B cell (primary cell): ENCODE measurements around the gene MTMR4. TPM values are rescaled to one million over a fixed set of nuclear protein-coding genes. Genes with fewer than 3 reads are reported as not detected.

Source experiments
- ATAC-seq: fragments of 200-7000 bp; cut with Tn5 transposase; one replicate; pipeline ENCODE4 v1.10.0; 2021; ENCODE audit warnings: low read depth, mild to moderate bottlenecking, moderate number of reproducible peaks, moderate library complexity
- CTCF ChIA-PET: fragments of 350-600 bp; sonication (Branson Sonifier 250); formaldehyde crosslinking; loops from one replicate; lab custom pipeline; 2021; ENCODE audit warnings: antibody characterized with exemption, inconsistent platforms; lab: Charles Lee
- POLR2A ChIA-PET: fragments of 350-600 bp; sonication (Branson Sonifier 250); formaldehyde crosslinking; loops from one replicate; lab custom pipeline; 2021; ENCODE audit warnings: antibody characterized with exemption; lab: Charles Lee
- DNase-seq: peaks from one replicate; pipeline ENCODE4 v3.0.0; 2013
- H2AFZ ChIP-seq: 2 replicates; pipeline ENCODE4 v1.6.1; 2012; ENCODE audit warnings: mild to moderate bottlenecking, low read depth, low read length; ENCODE audit not compliant: insufficient read depth, poor library complexity, severe bottlenecking
- H3K27ac ChIP-seq, 2 donors: 1 replicate in 1 of 2; 2 replicates in 1 of 2; pipeline ENCODE4 v1.5.1; 2012 to 2013; ENCODE audit warnings: low read length in 2 of 2, mild to moderate bottlenecking in 2 of 2, moderate library complexity in 1 of 2
- H3K27me3 ChIP-seq, 4 experiments: fragments of 200-600 bp in 1 of 4; sonication (generic) in 1 of 4; replicated peaks in 1 of 4; 1 replicate in 2 of 4; 2 replicates in 2 of 4; pipeline versions ENCODE4 v1.6.1 to v1.7.0; 2013 to 2016; ENCODE audit warnings: low read length in 3 of 4, mild to moderate bottlenecking in 2 of 4, mixed read lengths in 1 of 4, moderate library complexity in 1 of 4; ENCODE audit not compliant: insufficient read depth in 4 of 4, control insufficient read depth in 3 of 4; ENCODE audit errors: control extremely low read depth in 1 of 4
- H3K36me3 ChIP-seq, 2 experiments: replicated peaks in 1 of 2; 1 replicate in 1 of 2; 2 replicates in 1 of 2; pipeline versions ENCODE4 v1.6.1 to v1.7.1; 2013; ENCODE audit warnings: low read length in 1 of 2; ENCODE audit not compliant: insufficient read depth in 2 of 2, control insufficient read depth in 1 of 2; ENCODE audit errors: control extremely low read depth in 1 of 2, extremely low read depth in 1 of 2
- H3K4me1 ChIP-seq, 2 donors: fragments of 200-600 bp in 1 of 2; sonication (generic) in 1 of 2; 1 replicate in 1 of 2; 2 replicates in 1 of 2; pipeline versions ENCODE4 v1.5.1 to v1.6.1; 2013 to 2017; ENCODE audit warnings: low read length in 2 of 2; ENCODE audit not compliant: control insufficient read depth in 2 of 2, insufficient read depth in 2 of 2
- H3K4me2 ChIP-seq: replicated peaks from 2 replicates; pipeline ENCODE3; 2012; ENCODE audit warnings: mild to moderate bottlenecking, low read depth, low read length; ENCODE audit not compliant: poor library complexity, severe bottlenecking
- H3K4me3 ChIP-seq, 5 experiments: fragments of 200-600 bp in 1 of 5; sonication (generic) in 1 of 5; 1 replicate in 3 of 5; 2 replicates in 2 of 5; pipeline versions ENCODE4 v1.5.1 to v1.7.0; 2011 to 2016; ENCODE audit warnings: low read length in 4 of 5, mild to moderate bottlenecking in 4 of 5, low read depth in 2 of 5, control low read depth in 1 of 5, moderate library complexity in 1 of 5; ENCODE audit not compliant: insufficient read depth in 1 of 5; ENCODE audit errors: control extremely low read depth in 1 of 5, extremely low read depth in 1 of 5
- H3K79me2 ChIP-seq: fragments of 200-600 bp; sonication (generic); one replicate; pipeline ENCODE4 v1.6.0; 2016; ENCODE audit warnings: low read length; ENCODE audit not compliant: control insufficient read depth, insufficient read depth
- H3K9ac ChIP-seq: fragments of 200-600 bp; sonication (generic); 2 replicates; pipeline ENCODE4 v1.6.1; 2017; ENCODE audit warnings: mild to moderate bottlenecking, low read length, moderate library complexity
- H3K9me3 ChIP-seq, 3 donors: one replicate each; pipeline versions ENCODE4 v1.6.1 to v1.7.1; 2013; ENCODE audit warnings: low read length in 2 of 3; ENCODE audit not compliant: control insufficient read depth in 2 of 3, insufficient read depth in 1 of 3; ENCODE audit errors: control extremely low read depth in 1 of 3
- H4K20me1 ChIP-seq: 2 replicates; pipeline ENCODE4 v1.6.0; 2012; ENCODE audit warnings: mild to moderate bottlenecking, low read length; ENCODE audit not compliant: insufficient read depth, control insufficient read depth, poor library complexity, severe bottlenecking
- H3K27ac Mint-ChIP-seq: one replicate; pipeline ENCODE4 v1.8.0; 2021; ENCODE audit warnings: mixed read lengths
- H3K27me3 Mint-ChIP-seq: one replicate; pipeline ENCODE4 v1.8.0; 2021; ENCODE audit warnings: mixed read lengths
- H3K4me1 Mint-ChIP-seq: one replicate; pipeline ENCODE4 v1.8.0; 2021; ENCODE audit warnings: mixed read lengths
- H3K4me3 Mint-ChIP-seq: one replicate; pipeline ENCODE4 v1.8.0; 2021; ENCODE audit warnings: mixed read lengths
- H3K9me3 Mint-ChIP-seq: one replicate; pipeline ENCODE4 v1.8.0; 2022; ENCODE audit warnings: mixed read lengths; ENCODE audit not compliant: insufficient read depth
- EZH2 ChIP-seq: IDR thresholded peaks from 2 replicates; pipeline ENCODE4 v1.6.1; 2012; ENCODE audit warnings: borderline replicate concordance, low read depth, mild to moderate bottlenecking, moderate library complexity, low read length; ENCODE audit not compliant: insufficient read depth, poor library complexity, severe bottlenecking
- WGBS: methylation state at CpG from one replicate; pipeline ENCODE4 v1.1.5; 2013; ENCODE audit warnings: missing lambda C conversion rate; ENCODE audit not compliant: insufficient coverage; 5-methylcytosine and 5-hydroxymethylcytosine counted together
- intact Hi-C: fragments of 100-400 bp; cut with micrococcal nuclease; formaldehyde crosslinking; loops from one replicate; pipeline ENCODE4 v1.10.0; 2022
- polyA plus RNA-seq: library from polyadenylated mRNA; depleted of rRNA; stranded (reverse); fragments of >200 nt; gene quantifications from 2 replicates; pipeline ENCODE4 v1.2.3, GENCODE V29; 2012
- total RNA-seq, 2 donors: library from RNA; stranded (reverse); fragments of 120-200 nt in 1 of 2; gene quantifications; 1 replicate in 1 of 2; 2 replicates in 1 of 2; pipeline versions ENCODE4 v1.2.3 to v1.2.4, GENCODE V29; 2013 to 2022
- TF ChIP-seq, protein P1 (sequence below): fragments of 200-600 bp; IDR thresholded peaks from one replicate; pipeline ENCODE4 v1.8.0; 2022; ENCODE audit warnings: antibody characterized with exemption, mild to moderate bottlenecking

The MTMR4 gene
- total and polyA plus RNA-seq, 2 donors (not counting 1 experiment from before 2014, with no cell fraction given), result 35.2 to 84.7 TPM

DNA sequence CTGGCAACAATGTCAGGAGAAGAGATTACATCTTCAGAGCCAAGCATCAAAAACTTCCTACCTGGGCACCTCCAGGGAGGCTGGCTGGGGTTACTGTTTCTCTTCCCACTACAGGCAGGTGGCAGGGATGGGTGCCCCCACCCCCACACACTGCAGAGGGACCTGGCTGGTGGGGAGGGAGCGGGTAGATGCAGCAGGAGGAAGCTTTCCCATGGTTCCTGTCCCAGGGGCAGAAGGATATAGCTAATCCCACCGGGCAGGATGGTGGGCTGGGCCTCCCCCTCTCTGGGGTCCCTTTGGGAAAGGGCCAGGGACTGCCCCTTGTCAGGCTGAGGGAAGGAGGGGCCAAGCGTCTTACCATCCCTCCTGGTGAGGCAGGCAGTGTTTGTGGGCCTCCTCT lies 16.7 kb upstream of the MTMR4 start:
- Mint-ChIP-seq H3K4me3 (peak overlapping the region; percentile 63), H3K27ac (no peak overlapping the region), H3K9me3 (no peaks in the 10 kb centered on the region), H3K4me1 (peaks cover 6% of the 10 kb centered on the region), H3K27me3 (peaks cover 40% of the 10 kb centered on the region)
- 83% methylated on average over 2 of the region's 3 CpGs for WGBS
- ATAC-seq, result no peak
- no peaks in the 10 kb centered on the region for H3K36me3 ChIP-seq
- peaks cover 12 to 13% of the 10 kb centered on the region in 2 donors for H3K4me1 ChIP-seq
- ChIA-PET POLR2A (no interaction called here), CTCF (interaction anchor here (1.1 to 2.7 kb wide), 3 partner anchors 10 to 474 kb away, joined by 3 to 11 read pairs (median 3); no protein-coding TSS in a partner anchor)
- TF ChIP-seq EZH2, result no peak
- TF ChIP-seq, protein P1, sequence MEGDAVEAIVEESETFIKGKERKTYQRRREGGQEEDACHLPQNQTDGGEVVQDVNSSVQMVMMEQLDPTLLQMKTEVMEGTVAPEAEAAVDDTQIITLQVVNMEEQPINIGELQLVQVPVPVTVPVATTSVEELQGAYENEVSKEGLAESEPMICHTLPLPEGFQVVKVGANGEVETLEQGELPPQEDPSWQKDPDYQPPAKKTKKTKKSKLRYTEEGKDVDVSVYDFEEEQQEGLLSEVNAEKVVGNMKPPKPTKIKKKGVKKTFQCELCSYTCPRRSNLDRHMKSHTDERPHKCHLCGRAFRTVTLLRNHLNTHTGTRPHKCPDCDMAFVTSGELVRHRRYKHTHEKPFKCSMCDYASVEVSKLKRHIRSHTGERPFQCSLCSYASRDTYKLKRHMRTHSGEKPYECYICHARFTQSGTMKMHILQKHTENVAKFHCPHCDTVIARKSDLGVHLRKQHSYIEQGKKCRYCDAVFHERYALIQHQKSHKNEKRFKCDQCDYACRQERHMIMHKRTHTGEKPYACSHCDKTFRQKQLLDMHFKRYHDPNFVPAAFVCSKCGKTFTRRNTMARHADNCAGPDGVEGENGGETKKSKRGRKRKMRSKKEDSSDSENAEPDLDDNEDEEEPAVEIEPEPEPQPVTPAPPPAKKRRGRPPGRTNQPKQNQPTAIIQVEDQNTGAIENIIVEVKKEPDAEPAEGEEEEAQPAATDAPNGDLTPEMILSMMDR, result no peak
- H3K9me3 ChIP-seq, result no peaks in the 10 kb centered on the region
- peak overlapping the region; percentile 67 for H3K9ac ChIP-seq
- peak overlapping the region in 4 of 5 experiments; percentile 22 to 63 (median 51) for H3K4me3 ChIP-seq
- peak overlapping the region; percentile 81 for H2AFZ ChIP-seq
- H3K79me2 ChIP-seq, result no peaks in the 10 kb centered on the region
- no peak overlapping the region for H3K27ac ChIP-seq
- no peaks in the 10 kb centered on the region for H4K20me1 ChIP-seq
- intact Hi-C loops, result loop anchor here (5.0 kb wide), 2 partner anchors 161 to 471 kb away; partner anchors contain the start of genes RAD51C and TEX14
- DNase-seq, result no peak
- peak overlapping the region; percentile 93 for H3K4me2 ChIP-seq
- H3K27me3 ChIP-seq, result peaks cover 0 to 45% (median 15%) of the 10 kb centered on the region in 4 experiments

DNA sequence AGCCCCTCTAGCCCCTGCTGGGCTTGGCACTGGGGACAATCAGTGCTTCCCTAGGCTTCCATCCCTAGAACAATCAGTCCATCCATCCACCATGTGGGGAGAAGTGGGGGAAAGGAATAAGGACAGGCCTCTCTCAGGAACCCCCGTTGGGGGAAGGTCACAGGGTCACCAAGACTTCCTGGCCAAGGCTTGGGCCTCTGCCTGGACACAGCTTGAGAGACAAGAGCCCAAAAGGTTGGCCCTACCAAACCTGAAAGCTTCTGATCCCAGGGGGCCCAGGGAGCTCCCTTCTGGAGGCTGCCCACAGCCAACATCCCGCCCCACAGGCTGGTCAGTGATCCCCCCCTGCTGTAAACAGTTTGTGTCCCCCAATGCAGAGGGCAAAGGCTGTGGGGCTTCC lies 16.2 kb upstream of the MTMR4 start:
- H3K9me3 Mint-ChIP-seq, result no peaks in the 10 kb centered on the region
- no peaks in the 10 kb centered on the region for H3K9me3 ChIP-seq
- H3K4me3 ChIP-seq, result no peak overlapping the region
- no peaks in the 10 kb centered on the region for H3K36me3 ChIP-seq
- DNase-seq, result no peak
- H3K4me2 ChIP-seq, result no peak overlapping the region
- H3K4me1 ChIP-seq, result peaks cover 12 to 13% of the 10 kb centered on the region in 2 donors
- no peak overlapping the region for H3K27ac Mint-ChIP-seq
- intact Hi-C loops, result loop anchor here (5.0 kb wide), 2 partner anchors 162 to 472 kb away; partner anchors contain the start of genes RAD51C and TEX14
- no peak overlapping the region for H3K9ac ChIP-seq
- no peak for TF ChIP-seq EZH2
- TF ChIP-seq, protein P1, result no peak
- WGBS, result 75% methylated on average over 2 of the region's 2 CpGs
- no peak overlapping the region for H2AFZ ChIP-seq
- no peaks in the 10 kb centered on the region for H4K20me1 ChIP-seq
- H3K4me1 Mint-ChIP-seq, result peaks cover 6% of the 10 kb centered on the region
- peaks cover 35% of the 10 kb centered on the region for H3K27me3 Mint-ChIP-seq
- no peak for ATAC-seq
- ChIA-PET CTCF (interaction anchor here (1.1 to 2.7 kb wide), 3 partner anchors 11 to 474 kb away, joined by 3 to 11 read pairs (median 3); no protein-coding TSS in a partner anchor), POLR2A (no interaction called here)
- H3K79me2 ChIP-seq, result no peaks in the 10 kb centered on the region
- no peak overlapping the region for H3K27ac ChIP-seq
- peaks cover 0 to 45% (median 15%) of the 10 kb centered on the region in 4 experiments for H3K27me3 ChIP-seq
- peak overlapping the region; percentile 63 for H3K4me3 Mint-ChIP-seq
